Upper lobe of left lung (tissue), 4 donors: Measurements from ENCODE around the gene PHF21A.

Experiments used
- CTCF ChIP-seq, 6 experiments: fragments of 450-650 bp in 4 of 6; fragments of 200-600 bp in 2 of 6; sonication (generic) in 2 of 6; IDR thresholded peaks; one replicate each; pipeline ENCODE4 v1.5.1; 2016 to 2019; ENCODE audit warnings: antibody characterized with exemption in 6 of 6
- POLR2A ChIP-seq, 4 donors: fragments of 450-650 bp; IDR thresholded peaks; one replicate each; pipeline ENCODE4 v1.5.1; 2016 to 2017; ENCODE audit warnings: antibody characterized with exemption in 4 of 4, mild to moderate bottlenecking in 2 of 4
- POLR2AphosphoS5 ChIP-seq, 2 donors: sonication (generic); formaldehyde crosslinking; IDR thresholded peaks; one replicate each; pipeline ENCODE4 v1.5.1; 2017; ENCODE audit warnings: antibody characterized with exemption in 2 of 2

- no peak for TF ChIP-seq POLR2A (IDR thresholded peaks at IDR 0.05)
- no peak for TF ChIP-seq CTCF (IDR thresholded peaks at IDR 0.05)
- no peak for TF ChIP-seq POLR2AphosphoS5 (IDR thresholded peaks at IDR 0.05)
These were observed 71.8 kb downstream of the PHF21A start for GRCh38 chr11:46049325-46049897.
